MM.1S (cell line): ENCODE data around the gene REXO4.

Experiments
- DNase-seq: peaks from one replicate; pipeline ENCODE4 v3.0.0-alpha.2; 2015
- H2AFZ ChIP-seq: fragments of 300-600 bp; sonication (generic); 2 replicates; pipeline ENCODE4 v1.6.0; 2016; ENCODE audit warnings: antibody characterized with exemption, low read length
- H3F3A ChIP-seq: fragments of 300-600 bp; sonication (generic); 2 replicates; pipeline ENCODE4 v1.6.1; 2016; ENCODE audit warnings: mild to moderate bottlenecking, antibody characterized with exemption, low read length, moderate library complexity, mixed read lengths; ENCODE audit not compliant: insufficient read depth
- H3K27ac ChIP-seq: fragments of 300-600 bp; sonication (generic); 2 replicates; pipeline ENCODE4 v1.5.1; 2016; ENCODE audit warnings: mild to moderate bottlenecking, low read length
- H3K27me3 ChIP-seq: fragments of 300-600 bp; sonication (generic); replicated peaks from 2 replicates; pipeline ENCODE4 v1.6.0; 2016; ENCODE audit warnings: low read length; ENCODE audit not compliant: insufficient read depth
- H3K36me3 ChIP-seq: fragments of 300-600 bp; sonication (generic); replicated peaks from 2 replicates; pipeline ENCODE4 v1.6.1; 2016; ENCODE audit warnings: mild to moderate bottlenecking, low read length, mixed read lengths; ENCODE audit not compliant: insufficient read depth
- H3K4me1 ChIP-seq: fragments of 300-600 bp; sonication (generic); 2 replicates; pipeline ENCODE4 v1.6.1; 2016; ENCODE audit warnings: low read length, mixed read lengths
- H3K4me2 ChIP-seq: fragments of 300-600 bp; sonication (generic); 2 replicates; pipeline ENCODE4 v1.6.0; 2016; ENCODE audit warnings: low read depth, low read length
- H3K4me3 ChIP-seq: fragments of 300-600 bp; sonication (generic); 2 replicates; pipeline ENCODE4 v1.5.1; 2016; ENCODE audit warnings: low read length, mixed read lengths
- H3K79me2 ChIP-seq: fragments of 300-600 bp; sonication (generic); 2 replicates; pipeline ENCODE4 v1.6.1; 2016; ENCODE audit warnings: mixed run types, low read length, mixed read lengths
- H3K9ac ChIP-seq: fragments of 300-600 bp; sonication (generic); 2 replicates; pipeline ENCODE4 v1.6.1; 2016; ENCODE audit warnings: low read length, mixed read lengths
- H3K9me2 ChIP-seq: fragments of 300-600 bp; sonication (generic); replicated peaks from 2 replicates; pipeline ENCODE4 v1.6.1; 2016; ENCODE audit warnings: mild to moderate bottlenecking, low read length, mixed read lengths; ENCODE audit not compliant: insufficient read depth
- H3K9me3 ChIP-seq: fragments of 300-600 bp; sonication (generic); replicated peaks from 2 replicates; pipeline ENCODE4 v1.6.1; 2016; ENCODE audit warnings: mild to moderate bottlenecking, low read length, mixed read lengths; ENCODE audit not compliant: insufficient read depth
- H4K20me1 ChIP-seq: fragments of 300-600 bp; sonication (generic); 2 replicates; pipeline ENCODE4 v1.6.1; 2016; ENCODE audit warnings: mild to moderate bottlenecking, low read length, moderate library complexity, mixed read lengths; ENCODE audit not compliant: insufficient read depth
- EZH2 ChIP-seq: fragments of 300-600 bp; sonication (generic); optimal IDR thresholded peaks from 2 replicates; pipeline ENCODE3; 2017; ENCODE audit warnings: low read depth, mild to moderate bottlenecking, antibody characterized with exemption, low read length, mixed read lengths
- EZH2phosphoT487 ChIP-seq: fragments of 300-600 bp; sonication (generic); IDR thresholded peaks from 2 replicates; pipeline ENCODE4 v1.6.1; 2018; ENCODE audit warnings: antibody characterized with exemption, low read length
- TF ChIP-seq, protein P1 (sequence below): fragments of 300-600 bp; sonication (generic); IDR thresholded peaks from 2 replicates; pipeline ENCODE4 v1.5.1; 2016; ENCODE audit warnings: antibody characterized with exemption, low read length, mixed read lengths

Gene REXO4

DNA sequence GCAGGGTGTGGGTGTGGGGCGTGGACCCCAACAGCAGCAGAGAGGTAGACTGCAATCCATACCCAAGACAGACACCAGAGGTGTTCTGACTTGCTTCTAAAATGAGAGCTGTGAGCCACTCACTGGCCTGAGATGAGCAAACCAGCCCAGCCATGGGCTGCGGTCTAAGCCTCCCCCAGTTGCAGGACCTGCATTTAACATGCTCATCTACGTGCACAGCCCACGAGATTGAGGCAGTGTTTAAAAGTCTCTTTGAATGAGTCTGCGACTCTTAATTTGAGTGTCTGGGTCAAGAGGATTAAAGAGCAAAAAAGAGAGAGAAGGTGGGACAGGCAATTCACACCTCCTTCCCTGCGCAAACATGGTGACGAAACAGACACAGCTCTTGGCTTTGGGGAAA lies 47.9 kb downstream of the REXO4 start:
- H3K27ac ChIP-seq = no peak overlapping the region
- no peaks in the 10 kb centered on the region for H3K27me3 ChIP-seq
- no peaks in the 10 kb centered on the region for H3K4me1 ChIP-seq
- H3K4me3 ChIP-seq = no peak overlapping the region
- H3K9ac ChIP-seq = no peak overlapping the region
- H4K20me1 ChIP-seq = peaks cover 47% of the 10 kb centered on the region
- H2AFZ ChIP-seq = no peak overlapping the region
- H3K9me2 ChIP-seq = no peaks in the 10 kb centered on the region
- H3K79me2 ChIP-seq = peaks cover 99% of the 10 kb centered on the region
- no peak for DNase-seq
- H3F3A ChIP-seq = no peaks in the 10 kb centered on the region
- peaks cover 8% of the 10 kb centered on the region; the same call in 1 of the 2 replicates for H3K36me3 ChIP-seq
- TF ChIP-seq, protein P1, sequence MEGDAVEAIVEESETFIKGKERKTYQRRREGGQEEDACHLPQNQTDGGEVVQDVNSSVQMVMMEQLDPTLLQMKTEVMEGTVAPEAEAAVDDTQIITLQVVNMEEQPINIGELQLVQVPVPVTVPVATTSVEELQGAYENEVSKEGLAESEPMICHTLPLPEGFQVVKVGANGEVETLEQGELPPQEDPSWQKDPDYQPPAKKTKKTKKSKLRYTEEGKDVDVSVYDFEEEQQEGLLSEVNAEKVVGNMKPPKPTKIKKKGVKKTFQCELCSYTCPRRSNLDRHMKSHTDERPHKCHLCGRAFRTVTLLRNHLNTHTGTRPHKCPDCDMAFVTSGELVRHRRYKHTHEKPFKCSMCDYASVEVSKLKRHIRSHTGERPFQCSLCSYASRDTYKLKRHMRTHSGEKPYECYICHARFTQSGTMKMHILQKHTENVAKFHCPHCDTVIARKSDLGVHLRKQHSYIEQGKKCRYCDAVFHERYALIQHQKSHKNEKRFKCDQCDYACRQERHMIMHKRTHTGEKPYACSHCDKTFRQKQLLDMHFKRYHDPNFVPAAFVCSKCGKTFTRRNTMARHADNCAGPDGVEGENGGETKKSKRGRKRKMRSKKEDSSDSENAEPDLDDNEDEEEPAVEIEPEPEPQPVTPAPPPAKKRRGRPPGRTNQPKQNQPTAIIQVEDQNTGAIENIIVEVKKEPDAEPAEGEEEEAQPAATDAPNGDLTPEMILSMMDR = no peak
- TF ChIP-seq EZH2 (no peak), EZH2phosphoT487 (no peak)
- H3K9me3 ChIP-seq = no peaks in the 10 kb centered on the region
- H3K4me2 ChIP-seq = no peak overlapping the region

DNA sequence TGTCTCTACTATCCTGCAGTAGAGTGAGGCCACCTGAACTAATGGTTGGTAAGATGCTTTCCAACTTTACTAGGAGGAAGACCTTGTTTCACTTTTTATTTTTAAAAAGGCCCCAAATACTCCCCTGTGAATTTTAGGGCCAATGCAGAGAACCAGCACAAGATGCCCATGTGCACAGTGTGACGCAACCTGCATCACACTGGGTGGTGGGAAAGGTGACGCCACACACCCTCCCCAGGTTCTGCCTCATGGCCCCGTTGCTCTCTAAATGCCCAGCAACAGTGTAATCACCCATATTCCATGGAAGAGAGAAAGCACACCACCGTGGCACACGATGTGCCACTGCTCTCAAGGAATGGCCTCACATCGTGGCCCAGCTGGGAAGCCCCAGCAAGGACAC lies 48.4 kb downstream of the REXO4 start:
- Histone ChIP-seq H3K36me3 (peaks cover 8% of the 10 kb centered on the region; the same call in 1 of the 2 replicates), H2AFZ (no peak overlapping the region), H3K9me3 (no peaks in the 10 kb centered on the region), H3K4me3 (no peak overlapping the region), H3K79me2 (peaks cover 97% of the 10 kb centered on the region), H4K20me1 (peaks cover 47% of the 10 kb centered on the region), H3F3A (no peaks in the 10 kb centered on the region), H3K9ac (no peak overlapping the region), H3K4me1 (no peaks in the 10 kb centered on the region), H3K27me3 (no peaks in the 10 kb centered on the region), H3K4me2 (no peak overlapping the region), H3K27ac (no peak overlapping the region), H3K9me2 (no peaks in the 10 kb centered on the region)
- DNase-seq = no peak
- TF ChIP-seq EZH2 (no peak), EZH2phosphoT487 (no peak)
- TF ChIP-seq, protein P1 = no peak

DNA sequence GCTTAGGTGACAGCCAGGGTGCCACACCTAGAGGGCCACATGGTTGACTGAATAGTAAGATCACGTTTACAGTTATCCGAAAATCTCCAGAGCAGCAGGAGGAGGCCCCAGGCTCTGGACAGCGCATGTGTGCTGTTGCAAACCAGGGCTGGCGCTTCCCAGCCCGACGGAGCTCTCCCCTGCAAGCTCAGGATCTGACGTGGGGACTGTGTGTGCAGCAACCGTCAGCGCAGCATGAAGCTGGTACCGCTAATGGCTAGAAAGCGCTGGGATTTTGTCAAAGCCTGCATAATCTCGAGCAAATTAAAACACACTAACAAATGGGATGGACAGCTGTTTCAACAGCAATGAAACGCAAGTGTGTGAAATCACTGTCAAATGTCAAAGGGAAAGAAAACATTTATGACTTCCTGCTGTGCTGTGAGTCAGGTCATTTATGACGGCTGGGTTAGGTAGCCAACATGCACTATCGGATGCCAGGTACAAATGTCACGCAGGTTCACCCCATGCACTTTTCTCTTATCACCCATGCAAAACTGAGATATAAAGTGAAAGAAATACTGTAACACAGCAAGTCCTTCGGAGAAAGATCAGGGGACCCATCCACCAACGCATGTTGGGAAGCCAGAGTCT lies 49.4 kb downstream of the REXO4 start:
- H3K9me3 ChIP-seq = no peaks in the 10 kb centered on the region

More for the DNA sequence above, 49.4 kb downstream of the REXO4 start:
- TF ChIP-seq, protein P1 = no peak
- TF ChIP-seq EZH2 (no peak), EZH2phosphoT487 (no peak)
- Histone ChIP-seq H3K79me2 (peaks cover 86% of the 10 kb centered on the region), H3K4me2 (no peak overlapping the region), H3K9ac (no peak overlapping the region), H3F3A (no peaks in the 10 kb centered on the region), H3K27me3 (no peaks in the 10 kb centered on the region), H3K27ac (no peak overlapping the region), H3K9me2 (no peaks in the 10 kb centered on the region), H3K4me3 (no peak overlapping the region), H4K20me1 (peaks cover 47% of the 10 kb centered on the region), H2AFZ (no peak overlapping the region), H3K36me3 (peaks cover 9% of the 10 kb centered on the region; the same call in 1 of the 2 replicates), H3K4me1 (no peaks in the 10 kb centered on the region)
- DNase-seq = no peak
